ENCODE measurements around the gene COQ9.
"Not testable (repeated sequence)": the region's sequence is repeated elsewhere in the genome, so short reads cannot be mapped to it uniquely, and the experiment has no call there.

Gene COQ9

DNA sequence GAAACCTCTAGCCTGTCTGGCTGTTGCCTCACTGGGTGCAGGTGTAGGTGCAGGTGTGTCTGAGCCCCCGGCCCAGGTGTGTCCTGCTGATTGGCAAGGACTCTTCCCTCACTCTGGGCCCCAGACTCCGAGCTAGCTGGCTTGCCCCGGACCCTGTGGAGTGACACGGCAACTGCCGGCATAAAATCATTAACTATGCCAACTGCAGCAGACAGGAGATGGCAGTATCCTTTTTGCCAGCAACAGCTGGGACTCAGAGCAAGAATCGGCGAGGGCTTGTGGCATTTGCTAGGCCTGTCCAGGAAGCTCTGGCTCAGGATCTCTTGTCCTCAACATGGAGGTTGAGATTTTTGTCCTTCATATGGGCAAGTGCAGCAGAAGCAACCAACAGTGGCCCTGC lies 20.9 kb upstream of the COQ9 start:
- no peak for DNase-seq (ENCODE audit: low spot score)

DNA sequence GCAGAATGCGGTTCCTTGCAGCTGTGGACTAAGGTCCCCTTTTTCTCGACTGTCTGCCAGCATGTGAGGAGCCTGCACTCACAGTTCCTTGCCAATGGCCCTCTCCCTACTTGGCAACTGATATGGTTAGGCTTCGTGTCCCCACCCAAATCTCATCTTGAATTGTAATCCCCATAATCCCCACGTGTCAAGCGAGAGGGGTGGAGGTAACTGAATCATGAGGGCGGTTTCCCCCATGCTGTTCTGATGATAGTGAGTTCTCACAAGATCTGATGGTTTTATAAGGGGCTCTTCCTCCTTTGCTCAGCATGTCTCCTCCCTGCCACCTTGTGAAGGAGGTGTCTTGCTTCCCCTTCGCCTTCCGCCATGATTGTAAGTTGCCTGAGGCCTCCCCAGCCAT lies 20.0 kb upstream of the COQ9 start:
- no peak for DNase-seq (ENCODE audit: low spot score)

DNA sequence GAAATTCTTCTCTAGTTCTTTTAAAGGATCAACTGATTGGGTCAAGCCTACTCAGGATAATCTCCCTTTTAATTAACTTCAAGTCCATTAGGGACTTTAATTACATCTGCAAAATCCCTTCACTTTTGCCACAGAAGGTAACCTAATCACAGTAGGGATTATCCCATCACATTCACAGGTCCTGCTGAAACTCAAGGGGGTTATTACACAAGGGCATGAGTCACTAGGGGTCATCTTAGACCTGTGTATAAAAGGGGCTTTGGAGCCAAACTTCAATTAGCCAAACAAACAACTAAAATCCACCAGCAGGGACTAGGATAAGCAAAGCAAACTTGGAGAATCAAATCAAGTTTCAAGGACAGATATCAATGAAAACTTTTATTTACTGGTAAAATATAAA lies 19.5 kb upstream of the COQ9 start:
- no peak for DNase-seq (ENCODE audit: low spot score)

DNA sequence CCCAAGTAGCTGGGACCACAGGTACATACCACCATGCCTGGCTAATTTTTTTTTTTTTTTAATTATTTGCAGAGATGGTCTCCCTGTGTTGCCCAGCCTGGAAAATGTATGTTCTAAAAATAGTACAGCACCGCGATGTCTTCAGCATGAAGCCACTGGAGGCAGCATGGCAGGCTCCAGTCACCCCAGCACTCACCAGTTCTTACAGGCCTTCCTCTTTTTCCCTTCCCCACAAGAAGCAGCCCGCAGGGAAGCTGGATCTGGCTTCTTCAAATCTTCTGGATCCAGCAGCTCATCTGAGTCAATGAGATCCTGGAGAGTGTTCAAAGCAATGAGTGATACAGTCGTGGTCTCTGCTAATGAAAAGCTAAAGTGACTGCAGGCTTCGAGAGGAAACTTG lies 16.3 kb upstream of the COQ9 start:
- no peak for DNase-seq (ENCODE audit: low spot score)

DNA sequence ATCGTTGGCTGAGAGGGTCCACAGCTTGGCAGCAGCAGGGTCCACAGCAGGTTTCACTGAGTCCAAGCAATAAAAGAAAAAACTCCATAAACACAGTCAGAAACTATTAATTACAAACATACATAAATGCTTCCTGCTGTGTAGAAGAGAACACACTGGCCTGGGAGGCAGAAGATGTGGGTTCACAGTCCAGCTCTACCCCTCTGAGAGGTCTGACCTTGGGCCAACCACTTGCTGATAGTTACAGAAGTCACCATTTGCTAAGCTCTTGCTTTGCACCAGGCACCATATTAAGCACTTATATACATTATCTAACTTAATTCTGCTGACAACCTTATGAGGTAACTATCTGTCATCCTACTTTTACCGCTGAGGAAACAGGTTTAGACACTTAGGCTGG lies 14.8 kb upstream of the COQ9 start:
- no peak for DNase-seq (ENCODE audit: low spot score)

DNA sequence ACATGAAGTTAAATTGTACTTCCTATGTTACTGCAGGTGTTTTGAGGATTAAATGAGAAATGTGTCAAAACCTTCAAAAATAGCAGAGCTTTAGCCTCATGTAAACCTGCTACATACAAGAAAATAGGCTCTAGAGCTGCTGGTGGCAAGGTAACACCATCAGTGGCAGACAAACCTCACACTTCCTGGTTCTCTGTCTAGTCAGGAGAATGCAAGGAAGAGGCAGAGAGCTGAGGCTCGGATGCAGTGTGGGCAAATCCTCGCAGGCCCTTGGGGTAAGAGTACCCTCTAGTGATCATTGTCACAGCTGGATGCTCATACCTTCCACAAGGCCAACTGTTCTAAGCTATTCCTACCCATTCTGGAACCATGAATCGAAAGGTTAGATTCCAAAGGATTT lies 14.3 kb upstream of the COQ9 start:
- no peak for DNase-seq (ENCODE audit: low spot score)

DNA sequence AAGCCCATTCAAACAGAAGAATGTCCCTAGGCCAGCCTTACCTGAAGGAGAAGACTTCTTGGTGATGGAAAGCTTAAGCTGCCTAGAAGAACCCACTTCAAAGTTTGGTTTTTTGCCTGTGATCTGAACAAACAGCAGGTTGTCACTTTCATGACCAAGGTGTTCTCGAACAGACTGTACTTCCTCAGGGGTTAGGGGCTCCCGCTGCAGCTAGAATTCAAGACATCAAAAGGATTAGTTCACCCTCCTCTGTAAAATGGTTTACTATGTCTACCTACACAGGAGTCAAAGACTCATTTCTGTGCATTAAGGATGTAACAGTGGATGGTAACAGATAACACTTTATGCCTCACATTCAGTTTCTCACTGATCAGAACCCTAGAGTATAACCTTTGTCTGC lies 13.3 kb upstream of the COQ9 start:
- DNase-seq (ENCODE audit: low spot score) = no peak

DNA sequence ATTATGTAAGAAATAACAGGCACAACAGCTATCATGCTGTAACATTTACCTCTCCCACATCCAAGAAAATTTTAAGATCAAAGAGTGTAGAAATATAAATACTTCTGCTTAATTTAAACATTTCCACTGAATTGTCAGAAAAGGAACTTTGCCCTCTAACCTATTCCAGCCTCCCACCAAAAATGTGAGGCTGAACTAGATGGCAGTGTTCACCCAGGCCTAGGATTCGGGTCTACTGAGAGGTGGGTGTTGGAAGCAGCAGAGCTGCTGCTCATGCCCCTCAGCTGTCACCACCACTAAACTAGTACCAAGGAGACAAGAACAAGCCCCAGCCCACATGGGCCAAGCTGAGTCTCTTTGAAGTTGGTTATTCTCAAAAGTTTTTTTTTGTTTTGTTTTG lies 11.4 kb upstream of the COQ9 start:
- DNase-seq (ENCODE audit: low spot score) = no peak

DNA sequence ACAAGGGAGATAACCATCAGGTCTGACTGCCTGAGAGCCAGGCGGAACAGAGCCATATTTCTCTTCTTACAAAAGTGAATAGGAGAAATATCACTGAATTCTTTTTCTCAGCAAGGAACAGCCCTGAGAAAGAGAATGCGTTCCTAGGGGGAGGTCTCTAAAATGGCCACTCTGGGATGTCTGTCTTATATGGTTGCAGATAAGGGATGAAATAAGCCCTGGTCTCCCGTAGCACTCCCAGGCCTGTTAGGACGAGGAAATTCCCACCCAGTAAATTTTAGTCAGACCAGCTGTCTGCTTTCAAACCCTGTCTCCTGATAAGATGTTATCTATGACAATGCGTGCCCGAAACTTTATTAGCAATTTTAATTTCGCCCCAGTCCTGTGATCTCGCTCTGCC lies 7.3 kb upstream of the COQ9 start:
- not testable (repeated sequence) for DNase-seq (ENCODE audit: low spot score)

DNA sequence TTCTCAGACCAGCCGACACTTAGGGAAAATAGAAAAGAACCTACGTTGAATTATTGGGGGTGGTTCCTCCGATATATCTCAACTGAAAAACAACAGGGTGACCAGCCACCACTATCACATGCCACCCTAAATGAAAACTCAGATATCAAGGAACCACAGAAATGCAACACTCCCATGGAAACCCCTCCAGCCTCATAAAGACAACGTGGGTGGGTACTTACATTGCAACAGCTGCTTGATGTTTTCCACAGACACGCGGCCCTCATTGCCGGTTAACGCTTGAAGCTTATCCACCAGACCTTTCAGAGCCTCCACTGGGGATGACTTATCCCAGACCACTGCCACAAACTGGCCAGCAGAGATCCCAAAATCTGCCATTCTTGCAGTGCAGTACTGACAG lies 6.7 kb upstream of the COQ9 start:
- DNase-seq (ENCODE audit: low spot score) = not testable (repeated sequence)

DNA sequence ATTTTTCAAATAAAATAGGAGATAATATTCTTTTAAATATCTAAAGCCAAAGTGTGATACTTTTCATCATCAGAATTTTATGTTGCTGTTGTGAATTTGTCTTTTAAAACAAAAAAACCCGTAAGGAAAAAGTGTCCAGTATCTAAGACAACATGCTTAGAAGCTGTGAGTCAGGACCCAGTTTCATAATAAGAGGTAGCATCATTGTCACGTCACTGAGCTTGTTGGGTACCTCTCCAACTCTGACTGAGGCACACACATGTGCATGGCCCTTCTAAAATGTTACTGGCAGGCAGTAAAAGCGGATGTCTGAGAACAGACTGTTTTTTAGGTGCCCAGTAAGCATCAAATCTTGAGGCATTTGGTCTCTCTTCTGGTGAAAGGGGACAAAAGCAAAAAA lies 2.6 kb upstream of the COQ9 start:
- DNase-seq (ENCODE audit: low spot score) = no peak

DNA sequence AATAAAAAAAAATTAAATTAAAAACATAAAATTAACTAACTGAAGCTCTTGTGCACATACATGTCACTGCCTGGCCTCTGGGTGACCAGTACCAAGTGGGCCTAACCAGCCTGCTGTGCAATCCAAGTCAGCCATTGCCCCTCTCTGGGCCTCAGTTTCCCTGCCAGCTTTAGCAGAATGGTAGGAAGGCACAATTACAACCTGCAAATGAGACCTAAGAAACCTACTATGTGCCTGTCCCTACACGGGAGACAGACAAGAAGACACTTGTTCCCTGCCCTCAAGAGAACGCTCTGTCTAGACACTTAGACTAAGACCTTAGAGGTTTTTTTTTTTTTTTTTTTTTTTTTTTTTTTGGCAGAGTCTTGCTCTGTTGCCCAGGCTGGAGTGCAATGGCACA lies 1.8 kb upstream of the COQ9 start:
- no peak for DNase-seq (ENCODE audit: low spot score)

DNA sequence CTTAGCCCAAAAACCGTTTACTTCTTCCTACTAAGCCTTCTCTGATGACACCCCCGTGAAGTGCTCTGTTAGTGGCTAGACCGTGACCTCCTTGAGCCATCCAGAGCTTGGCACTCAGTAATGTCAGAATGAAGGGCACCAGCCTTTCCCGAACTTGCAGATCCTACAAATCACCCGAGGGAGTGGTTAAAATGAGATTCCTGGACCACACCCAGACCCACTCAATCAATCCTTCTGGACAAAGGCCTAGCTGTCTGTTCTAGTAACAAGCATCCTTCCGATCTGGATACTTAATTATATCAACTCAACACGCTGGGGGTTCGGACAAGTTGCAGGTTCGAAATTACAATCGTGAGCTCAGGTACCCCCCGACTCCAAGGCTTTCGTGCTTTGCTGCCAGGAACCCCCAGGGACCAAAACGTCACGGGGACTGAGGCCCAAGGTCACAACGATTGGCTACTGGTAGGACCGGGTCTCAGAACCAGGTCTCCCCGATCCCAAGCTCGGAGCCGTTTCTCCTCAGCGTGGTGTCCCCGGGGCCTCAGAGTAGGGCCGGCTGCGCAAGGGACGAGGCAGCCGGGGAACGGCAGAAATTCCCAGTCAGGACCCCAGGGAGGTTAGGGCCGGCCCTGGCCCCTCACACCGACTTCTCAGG lies 621 bp upstream of the COQ9 start:
- DNase-seq (ENCODE audit: low spot score) = peak; percentile 45

DNA sequence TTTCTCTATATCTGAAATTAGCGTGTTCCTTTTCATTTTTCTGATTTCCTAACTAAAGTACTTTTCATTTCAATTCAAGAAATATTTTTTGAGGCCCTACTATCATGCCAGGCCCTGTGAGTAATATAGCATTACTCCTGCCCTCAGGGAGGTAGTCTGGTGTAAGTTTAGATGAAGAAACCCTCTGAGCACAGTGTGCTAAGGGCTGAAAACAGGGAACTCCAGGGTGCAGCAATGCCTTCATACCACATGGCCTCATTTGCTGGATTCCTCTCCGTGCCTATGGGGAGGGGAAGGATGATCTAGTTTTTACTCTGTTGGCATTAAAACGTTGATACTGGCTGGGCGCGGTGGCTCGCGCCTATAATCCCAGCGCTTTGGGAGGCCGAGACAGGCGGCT lies 4.7 kb downstream of the COQ9 start:
- no peak for DNase-seq (ENCODE audit: low spot score)

DNA sequence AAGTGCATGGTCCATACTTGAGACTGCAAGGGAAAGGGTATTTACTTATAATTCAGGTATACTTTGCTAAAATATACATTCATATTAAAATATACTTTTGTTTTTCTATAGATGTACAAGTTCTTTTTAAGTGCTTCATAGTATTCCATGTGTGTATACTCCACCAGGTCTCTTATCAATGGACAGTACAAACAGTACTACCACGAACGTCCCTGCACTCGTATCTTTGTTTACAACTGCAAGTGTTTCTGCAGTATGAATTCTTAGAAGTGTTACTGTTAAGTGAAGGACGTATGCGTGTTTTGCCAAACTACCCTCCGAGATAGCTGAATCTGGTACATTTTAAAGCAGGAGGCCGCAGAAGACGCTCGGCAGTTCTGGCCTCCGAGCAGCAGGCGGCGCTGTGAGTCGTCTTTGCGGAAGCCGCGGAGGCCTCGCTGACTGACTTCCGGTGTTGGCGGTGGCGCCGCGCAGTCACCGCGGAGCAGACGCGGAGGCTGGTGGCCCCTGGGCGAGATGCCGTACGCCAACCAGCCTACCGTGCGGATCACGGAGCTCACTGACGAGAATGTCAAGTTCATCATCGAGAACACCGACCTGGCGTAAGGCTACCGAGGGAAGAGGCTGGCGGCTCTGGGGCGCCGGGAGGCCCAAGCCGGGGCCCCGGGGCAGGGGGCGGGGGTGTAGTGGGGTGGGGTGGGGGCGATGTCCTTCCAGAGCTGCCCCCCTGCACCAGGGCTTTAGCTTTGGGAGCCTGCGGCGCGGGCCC lies 15.1 kb downstream of the COQ9 start, which contains the start of gene POLR2C:
Gene POLR2C, plus strand, starts transcription at position 471 of the 769 bp plus-strand sequence. Its CDS starts 46 bp downstream, at position 517.
- peak; percentile 83 for DNase-seq (ENCODE audit: low spot score)

DNA sequence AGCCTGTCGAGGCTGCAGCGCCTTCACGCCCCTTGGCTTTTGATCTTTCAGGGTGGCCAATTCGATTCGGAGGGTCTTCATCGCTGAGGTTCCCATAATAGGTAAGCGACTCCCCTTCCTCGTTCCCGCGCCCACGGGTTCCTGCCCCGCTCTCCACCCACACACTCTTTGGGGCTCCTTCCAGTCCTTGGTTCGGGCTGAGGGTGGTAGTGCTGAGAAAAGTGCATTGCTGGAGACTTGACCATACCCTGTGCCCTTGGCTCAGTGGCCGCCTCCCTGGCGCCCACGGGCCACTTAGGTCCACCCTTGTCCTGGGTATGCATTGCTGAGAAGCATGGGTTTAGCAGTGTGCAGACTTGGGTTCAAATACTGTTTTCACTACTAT lies 15.7 kb downstream of the COQ9 start:
- DNase-seq (ENCODE audit: low spot score) = no peak

DNA sequence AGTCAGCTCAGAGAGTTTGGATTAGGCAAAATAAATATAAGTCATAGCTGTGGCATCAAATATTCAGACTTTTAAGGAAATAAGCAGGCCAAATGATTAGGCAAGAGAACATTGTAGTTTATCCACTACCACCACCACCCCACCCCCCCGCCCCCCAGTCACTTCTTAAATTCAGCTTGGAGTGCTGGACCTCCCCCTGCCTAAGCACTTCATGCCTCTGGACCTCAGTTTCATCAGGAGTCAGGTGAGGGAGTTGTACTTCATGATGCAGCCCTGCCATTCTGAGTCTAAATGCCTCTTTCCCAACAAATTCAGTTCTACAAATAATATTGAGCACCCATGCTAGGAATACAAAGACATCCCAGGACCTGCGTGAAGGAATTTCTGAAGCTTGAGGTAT lies 17.2 kb downstream of the COQ9 start:
- no peak for DNase-seq (ENCODE audit: low spot score)

DNA sequence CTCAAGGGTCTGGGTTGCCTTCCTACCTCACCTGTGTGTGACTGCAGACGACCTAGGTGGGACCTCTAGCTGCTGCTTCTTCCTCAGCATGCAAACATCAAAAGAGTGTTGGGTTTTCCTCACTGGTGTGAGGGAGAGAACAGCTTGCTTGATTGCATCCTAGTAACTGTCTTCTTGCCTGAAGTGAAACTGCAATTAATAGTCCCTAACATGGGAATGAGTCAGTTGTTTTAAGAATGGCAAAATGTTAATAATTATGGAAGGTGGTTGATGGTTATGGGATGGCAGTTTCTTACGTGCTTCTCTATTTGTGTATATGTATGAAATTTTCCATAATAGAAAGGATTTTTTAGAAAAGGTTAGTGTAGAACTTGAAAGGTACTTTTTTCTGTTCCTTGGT lies 21.1 kb downstream of the COQ9 start:
- no peak for DNase-seq (ENCODE audit: low spot score)

DNA sequence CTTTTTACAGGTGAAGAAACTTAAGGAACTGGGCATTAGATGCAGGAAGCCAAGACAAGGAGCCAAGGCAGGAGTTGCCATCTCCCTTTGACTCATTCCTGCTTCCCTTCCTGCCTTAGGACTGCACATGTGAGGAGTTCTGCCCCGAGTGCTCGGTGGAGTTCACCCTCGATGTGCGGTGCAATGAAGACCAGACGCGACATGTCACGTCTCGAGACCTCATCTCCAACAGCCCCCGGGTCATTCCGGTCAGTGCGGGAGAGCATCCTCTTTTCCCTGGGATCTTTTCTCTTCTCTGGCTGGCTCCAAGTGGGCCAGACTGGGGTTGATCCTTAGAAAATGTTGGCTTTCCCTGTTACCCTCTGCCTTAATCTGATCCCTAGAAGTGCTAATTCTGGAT lies 21.8 kb downstream of the COQ9 start:
- DNase-seq (ENCODE audit: low spot score) = no peak

DNA sequence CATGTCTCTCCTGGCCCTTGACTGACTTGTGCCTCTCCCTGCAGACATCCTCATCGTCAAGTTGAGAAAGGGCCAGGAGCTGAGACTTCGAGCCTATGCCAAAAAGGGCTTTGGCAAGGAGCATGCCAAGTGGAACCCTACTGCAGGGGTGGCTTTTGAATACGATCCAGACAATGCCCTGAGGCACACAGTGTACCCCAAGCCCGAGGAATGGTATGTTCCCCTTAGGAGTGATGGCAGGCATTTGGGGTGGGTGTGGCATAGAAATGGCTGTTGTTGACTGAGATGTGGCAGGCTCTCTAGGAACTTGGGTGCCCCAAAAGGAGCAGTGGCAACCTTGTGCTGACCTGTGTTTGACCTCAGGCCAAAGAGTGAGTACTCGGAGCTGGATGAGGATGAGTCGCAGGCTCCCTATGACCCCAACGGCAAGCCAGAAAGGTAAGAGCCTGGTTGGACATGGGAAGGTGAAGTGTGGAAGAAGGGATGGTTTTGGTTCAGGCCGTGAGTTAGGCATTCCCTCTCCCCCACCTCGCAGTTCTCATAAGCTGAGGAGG lies 22.7 kb downstream of the COQ9 start:
- no peak for DNase-seq (ENCODE audit: low spot score)

DNA sequence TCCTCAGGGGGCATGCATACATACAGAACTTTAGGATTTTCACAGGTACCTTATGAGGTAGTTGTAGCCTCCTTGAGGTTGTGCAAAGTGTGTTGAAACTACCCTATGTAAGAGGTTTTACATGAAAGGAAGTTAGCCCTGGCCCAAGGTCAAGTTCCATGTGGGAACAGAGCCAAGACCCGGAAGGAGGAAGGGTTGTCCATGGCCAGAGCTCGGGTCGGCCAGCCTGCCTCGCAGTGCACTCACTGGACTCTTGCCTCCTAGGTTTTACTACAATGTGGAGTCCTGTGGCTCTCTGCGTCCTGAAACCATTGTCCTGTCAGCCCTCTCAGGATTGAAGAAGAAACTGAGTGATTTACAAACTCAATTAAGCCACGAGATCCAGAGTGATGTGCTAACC lies 23.4 kb downstream of the COQ9 start:
- DNase-seq (ENCODE audit: low spot score) = no peak

DNA sequence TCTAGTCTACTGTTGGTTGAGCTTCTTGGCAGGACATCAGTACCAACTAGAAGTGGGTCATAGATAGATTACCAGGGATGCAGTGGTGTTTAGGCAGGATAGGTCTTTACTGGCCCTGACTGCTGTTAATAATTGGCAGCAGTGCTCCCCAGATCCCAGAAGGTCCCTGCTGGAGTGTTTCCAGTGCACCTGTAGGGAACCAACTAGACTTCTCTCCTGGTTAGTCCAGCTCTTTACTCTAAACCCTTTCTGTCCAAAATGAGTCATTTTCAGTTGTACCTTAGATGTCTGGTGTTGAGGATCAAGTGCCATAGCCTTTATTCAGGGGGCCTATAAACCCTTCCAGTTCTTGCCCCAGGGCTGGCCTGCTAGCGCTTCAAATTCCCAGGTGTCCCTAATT lies 23.9 kb downstream of the COQ9 start:
- DNase-seq (ENCODE audit: low spot score) = no peak

All from SK-N-DZ (cell line).